Sigmoid colon (tissue), 7 donors: ENCODE measurements around the gene RBM19. TPM values are rescaled to one million over a fixed set of nuclear protein-coding genes. Genes with fewer than 3 reads are reported as not detected.

Source experiments
- DNase-seq: peaks from one replicate; pipeline ENCODE4 v3.0.0-alpha.2; 2019
- H3K27ac ChIP-seq, 4 donors: fragments of 200-600 bp; sonication (generic); one replicate each; pipeline ENCODE4 v1.5.1; 2016 to 2019; ENCODE audit warnings: mild to moderate bottlenecking in 1 of 4
- H3K27me3 ChIP-seq, 3 donors: fragments of 200-600 bp; sonication (generic); one replicate each; pipeline ENCODE4 v1.5.1; 2019; ENCODE audit warnings: mild to moderate bottlenecking in 1 of 3
- H3K36me3 ChIP-seq, 4 donors: fragments of 200-600 bp; sonication (generic); one replicate each; pipeline ENCODE4 v1.5.1; 2016 to 2019
- H3K4me1 ChIP-seq, 4 donors: fragments of 200-600 bp; sonication (generic); one replicate each; pipeline ENCODE4 v1.5.1; 2017 to 2019
- H3K4me3 ChIP-seq, 4 donors: fragments of 200-600 bp; sonication (generic); one replicate each; pipeline ENCODE4 v1.5.1; 2017 to 2019; ENCODE audit warnings: mild to moderate bottlenecking in 2 of 4, moderate library complexity in 1 of 4
- H3K9me3 ChIP-seq, 4 donors: fragments of 200-600 bp in 3 of 4; sonication (generic) in 3 of 4; one replicate each; pipeline versions ENCODE4 v1.5.1 to v1.6.1; 2013 to 2019
- EP300 ChIP-seq, 4 donors: sonication (generic); formaldehyde crosslinking; IDR thresholded peaks; one replicate each; pipeline ENCODE4 v1.6.1; 2017; ENCODE audit warnings: antibody characterized with exemption in 4 of 4
- POLR2A ChIP-seq, 2 donors: fragments of 450-650 bp; IDR thresholded peaks; one replicate each; pipeline ENCODE4 v1.6.1; 2016; ENCODE audit warnings: antibody characterized with exemption in 2 of 2, mild to moderate bottlenecking in 2 of 2, moderate library complexity in 2 of 2
- POLR2AphosphoS5 ChIP-seq, 4 donors: sonication (generic); formaldehyde crosslinking; IDR thresholded peaks; one replicate each; pipeline ENCODE4 v1.6.1; 2017; ENCODE audit warnings: antibody characterized with exemption in 4 of 4
- WGBS, 2 donors: extraction: QIAGEN DNeasy Blood & Tissue Kit; methylation state at CpG; one replicate each; pipeline ENCODE4 v1.1.7; 2013; 5-methylcytosine and 5-hydroxymethylcytosine counted together
- intact Hi-C: fragments of 100-400 bp; cut with DNase I; formaldehyde crosslinking; loops from one replicate; pipeline ENCODE4 v1.15.1; 2023
- polyA plus RNA-seq, 3 donors: library from polyadenylated mRNA; stranded (reverse); fragments of 200-250 nt; gene quantifications; one replicate each; pipeline ENCODE4 v1.2.3, GENCODE V29; 2013
- total RNA-seq, 4 donors: library from RNA; depleted of rRNA; stranded (reverse); fragments of >200 nt; gene quantifications; one replicate each; pipeline ENCODE4 v1.1.0, GENCODE V29; 2016
- TF ChIP-seq, protein P1 (sequence below), 4 experiments: fragments of 450-650 bp in 3 of 4; fragments of 200-600 bp in 1 of 4; IDR thresholded peaks; one replicate each; pipeline ENCODE4 v1.5.1; 2016 to 2019; ENCODE audit warnings: antibody characterized with exemption in 4 of 4, mild to moderate bottlenecking in 3 of 4, moderate library complexity in 2 of 4
- donor health status: healthy with polysubstance abuse.
- donor health status: Bipolar disorder and iron deficiency.
- donor health status: healthy.

RBM19 gene
- total and polyA plus RNA-seq, 7 donors, result 5.3 to 42.7 (median 23.6) TPM

DNA sequence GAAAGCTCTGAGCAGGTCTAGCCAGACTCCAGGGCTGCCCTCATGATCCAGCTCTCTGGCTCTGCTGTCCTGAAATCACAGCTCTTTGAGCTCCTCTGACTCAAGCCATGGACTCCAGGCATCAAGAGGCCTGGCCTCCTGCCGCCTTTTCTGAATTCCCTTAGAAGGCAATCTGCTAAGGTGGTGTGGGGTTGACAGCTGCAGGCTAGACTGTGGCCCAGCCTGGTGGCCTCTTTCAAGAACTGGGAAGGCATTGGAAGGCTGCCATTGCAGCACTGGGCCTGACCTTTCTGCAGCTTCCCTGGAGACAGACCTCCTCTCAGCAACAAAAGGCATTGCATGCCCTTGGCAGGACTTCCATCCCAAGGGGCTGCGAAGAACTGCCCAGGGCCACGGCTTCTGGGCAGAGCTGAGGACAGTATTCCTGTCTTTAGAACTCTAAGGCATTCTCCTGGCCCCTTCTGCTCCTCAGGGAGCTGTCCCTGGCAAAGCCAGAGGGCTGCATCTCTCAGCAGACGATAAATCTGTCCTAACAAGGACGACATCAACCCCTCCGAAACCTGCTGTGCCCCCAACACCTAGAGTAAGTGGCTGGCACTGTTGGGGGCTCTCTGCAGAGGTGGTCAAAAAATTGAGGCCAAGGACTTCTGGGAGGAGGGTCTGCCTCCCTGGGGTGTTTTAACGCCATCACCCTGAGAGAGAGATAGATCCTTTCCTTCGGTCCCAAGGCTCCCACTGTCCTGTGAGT is 115.6 kb downstream of the RBM19 start:
- Histone ChIP-seq H3K36me3 (peaks cover 0 to 6% (median 0%) of the 10 kb centered on the region in 4 donors), H3K4me1 (peaks cover 0 to 57% (median 16%) of the 10 kb centered on the region in 4 donors), H3K27me3 (no peaks in the 10 kb centered on the region), H3K4me3 (no peak overlapping the region), H3K27ac (peak overlapping the region in 3 of 4 donors; percentile 56 to 65 (median 57)), H3K9me3 (no peaks in the 10 kb centered on the region)
- TF ChIP-seq, protein P1, sequence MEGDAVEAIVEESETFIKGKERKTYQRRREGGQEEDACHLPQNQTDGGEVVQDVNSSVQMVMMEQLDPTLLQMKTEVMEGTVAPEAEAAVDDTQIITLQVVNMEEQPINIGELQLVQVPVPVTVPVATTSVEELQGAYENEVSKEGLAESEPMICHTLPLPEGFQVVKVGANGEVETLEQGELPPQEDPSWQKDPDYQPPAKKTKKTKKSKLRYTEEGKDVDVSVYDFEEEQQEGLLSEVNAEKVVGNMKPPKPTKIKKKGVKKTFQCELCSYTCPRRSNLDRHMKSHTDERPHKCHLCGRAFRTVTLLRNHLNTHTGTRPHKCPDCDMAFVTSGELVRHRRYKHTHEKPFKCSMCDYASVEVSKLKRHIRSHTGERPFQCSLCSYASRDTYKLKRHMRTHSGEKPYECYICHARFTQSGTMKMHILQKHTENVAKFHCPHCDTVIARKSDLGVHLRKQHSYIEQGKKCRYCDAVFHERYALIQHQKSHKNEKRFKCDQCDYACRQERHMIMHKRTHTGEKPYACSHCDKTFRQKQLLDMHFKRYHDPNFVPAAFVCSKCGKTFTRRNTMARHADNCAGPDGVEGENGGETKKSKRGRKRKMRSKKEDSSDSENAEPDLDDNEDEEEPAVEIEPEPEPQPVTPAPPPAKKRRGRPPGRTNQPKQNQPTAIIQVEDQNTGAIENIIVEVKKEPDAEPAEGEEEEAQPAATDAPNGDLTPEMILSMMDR (IDR thresholded peaks at IDR 0.05), result no peak
- TF ChIP-seq EP300 (IDR thresholded peaks at IDR 0.05) (no peak), POLR2A (IDR thresholded peaks at IDR 0.05) (no peak), POLR2AphosphoS5 (IDR thresholded peaks at IDR 0.05) (peak in 1 of 4 donors; percentile 19)
- intact Hi-C loops, result no loop called here
- WGBS, 2 donors, result 88 to 97% methylated on average over 8 of the region's 8 CpGs
- DNase-seq, result no peak

GRCh38 chr12:113847856-113848255 is 118.3 kb downstream of the RBM19 start:
- H3K27ac ChIP-seq, result no peak overlapping the region
- no peak overlapping the region for H3K4me3 ChIP-seq
- H3K9me3 ChIP-seq, result no peaks in the 10 kb centered on the region
- 88 to 93% methylated on average over 3 of the region's 3 CpGs for WGBS, 2 donors
- no peak for TF ChIP-seq POLR2AphosphoS5 (IDR thresholded peaks at IDR 0.05)
- TF ChIP-seq, protein P1 (IDR thresholded peaks at IDR 0.05), result no peak
- no peak for TF ChIP-seq POLR2A (IDR thresholded peaks at IDR 0.05)
- no peak for TF ChIP-seq EP300 (IDR thresholded peaks at IDR 0.05)
- H3K4me1 ChIP-seq, result peaks cover 0 to 43% (median 16%) of the 10 kb centered on the region in 4 donors
- H3K36me3 ChIP-seq, result peaks cover 0 to 27% (median 0%) of the 10 kb centered on the region in 4 donors
- no peak for DNase-seq
- intact Hi-C loops, result no loop called here
- H3K27me3 ChIP-seq, result no peaks in the 10 kb centered on the region

DNA sequence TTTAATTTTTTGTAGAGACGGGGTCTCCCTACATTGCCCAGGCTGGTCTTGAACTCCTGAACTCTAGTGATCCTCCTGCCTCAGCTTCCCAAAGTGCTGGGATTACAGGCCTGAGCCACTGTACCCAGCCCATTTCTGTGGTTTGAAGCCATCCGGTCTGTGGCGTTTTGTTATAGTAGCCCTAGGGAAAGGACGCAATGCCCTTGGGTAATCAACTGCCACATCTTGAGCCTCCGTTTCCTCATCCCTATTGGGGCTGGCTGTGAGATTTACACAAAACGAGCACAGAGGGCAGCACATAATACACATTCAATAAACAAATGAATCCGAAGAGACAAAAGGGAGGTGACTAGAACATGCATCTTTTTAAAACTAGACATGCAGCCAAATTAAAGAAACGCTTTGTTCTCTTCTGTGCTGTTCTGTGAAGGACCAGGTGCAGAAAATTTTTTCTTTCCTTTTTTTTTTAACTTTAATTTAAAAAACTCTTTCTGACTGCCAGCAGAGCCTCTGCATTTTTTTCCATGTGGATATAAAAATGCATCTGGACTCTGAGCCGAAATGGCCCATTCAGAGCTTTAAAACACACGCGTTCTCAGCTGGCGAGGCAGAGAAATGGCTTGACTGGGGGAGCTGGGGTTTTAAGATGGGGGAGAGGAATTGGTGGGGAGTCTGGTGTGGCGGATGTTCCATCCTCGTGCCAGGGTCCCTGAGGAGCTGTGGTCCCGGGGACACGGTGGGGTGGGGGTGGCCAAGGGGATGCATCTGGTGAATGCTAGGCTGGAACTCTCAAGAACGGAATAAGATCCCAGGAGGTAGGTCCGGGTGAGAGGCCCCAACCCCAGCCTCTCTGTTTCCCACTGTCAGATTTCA is 119.0 kb downstream of the RBM19 start:
- Histone ChIP-seq H3K36me3 (peaks cover 0 to 30% (median 3%) of the 10 kb centered on the region in 4 donors), H3K9me3 (no peaks in the 10 kb centered on the region), H3K27ac (no peak overlapping the region), H3K27me3 (no peaks in the 10 kb centered on the region), H3K4me3 (no peak overlapping the region), H3K4me1 (peaks cover 0 to 35% (median 16%) of the 10 kb centered on the region in 4 donors)
- intact Hi-C loops, result no loop called here
- TF ChIP-seq, protein P1 (IDR thresholded peaks at IDR 0.05), result no peak
- TF ChIP-seq EP300 (IDR thresholded peaks at IDR 0.05), result no peak
- 91 to 93% methylated on average over 18 of the region's 18 CpGs for WGBS, 2 donors
- no peak for DNase-seq

DNA sequence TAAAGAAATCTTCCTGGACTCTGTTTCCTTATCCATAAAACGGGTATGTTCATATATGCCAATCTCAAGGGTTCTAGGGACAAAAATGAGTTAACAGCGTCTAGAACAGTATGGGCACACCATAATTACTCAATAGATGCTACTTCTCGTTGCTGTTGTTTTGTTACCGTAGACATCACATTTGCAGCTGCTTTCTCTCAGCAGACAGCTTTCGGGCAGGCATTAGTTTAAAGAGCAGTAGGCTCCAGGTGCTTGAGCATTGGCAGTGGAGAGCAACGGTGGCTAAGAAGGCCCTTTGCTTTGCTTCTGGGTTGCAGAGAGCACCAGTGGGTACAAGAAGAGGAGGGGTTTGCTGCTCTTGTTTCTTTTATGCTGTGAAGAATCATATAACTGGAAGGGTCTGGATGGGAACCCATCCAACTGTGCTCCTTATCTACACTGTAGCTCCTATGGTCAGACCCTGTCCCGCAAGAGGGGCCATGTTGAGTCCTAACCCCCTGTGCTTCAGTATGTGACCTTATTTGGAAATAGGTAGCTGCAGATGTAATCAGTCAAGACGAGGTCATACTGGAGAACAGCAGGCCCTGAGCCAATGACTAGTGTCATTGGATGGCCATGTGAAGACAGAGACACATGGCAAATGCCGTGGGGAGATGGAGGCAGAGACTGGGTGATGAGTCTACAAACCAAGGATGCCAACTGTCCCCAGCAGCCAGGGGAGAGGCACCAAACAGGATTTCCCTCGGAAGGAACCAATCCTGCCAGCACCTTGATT is 120.0 kb downstream of the RBM19 start:
- no peak for DNase-seq
- H3K4me1 ChIP-seq, result peaks cover 0 to 30% (median 16%) of the 10 kb centered on the region in 4 donors
- no peak overlapping the region for H3K4me3 ChIP-seq
- WGBS, 2 donors, result 91 to 93% methylated on average over 10 of the region's 10 CpGs
- H3K27ac ChIP-seq, result no peak overlapping the region
- no peaks in the 10 kb centered on the region for H3K27me3 ChIP-seq
- no peaks in the 10 kb centered on the region for H3K9me3 ChIP-seq
- intact Hi-C loops, result no loop called here
- TF ChIP-seq, protein P1 (IDR thresholded peaks at IDR 0.05), result no peak
- TF ChIP-seq EP300 (IDR thresholded peaks at IDR 0.05), result no peak
- no peak for TF ChIP-seq POLR2A (IDR thresholded peaks at IDR 0.05)
- no peak for TF ChIP-seq POLR2AphosphoS5 (IDR thresholded peaks at IDR 0.05)
- peaks cover 0 to 30% (median 4%) of the 10 kb centered on the region in 4 donors for H3K36me3 ChIP-seq
